NCI-H446 treated with DMSO at 0.1 percent for 48 hours (cell line): Measurements from ENCODE around the gene FADS6.

Experiments used
- DNase-seq: peaks from one replicate; lab custom pipeline; 2025; lab: John Stamatoyannopoulos, UW

Gene FADS6

GRCh38 chr17:74892974-74893911 is at the start of gene FADS6:
Gene FADS6, minus strand, starts transcription at chr17:74893633. Its CDS starts 38 bp downstream, at chr17:74893595.
- no peak for DNase-seq

- DNase-seq, result no peak
These were observed 47.8 kb upstream of the FADS6 start for GRCh38 chr17:74941128-74941725.

- DNase-seq, result no peak
These were observed 46.1 kb upstream of the FADS6 start for GRCh38 chr17:74939534-74939933.

GRCh38 chr17:74938194-74938950 is 44.9 kb upstream of the FADS6 start:
- no peak for DNase-seq

GRCh38 chr17:74937064-74938051 is 43.9 kb upstream of the FADS6 start:
- no peak for DNase-seq

GRCh38 chr17:74936470-74936799 is 43.0 kb upstream of the FADS6 start:
- DNase-seq, result no peak

- DNase-seq, result no peak
These were observed 42.4 kb upstream of the FADS6 start, which contains the start of gene OTOP3 for GRCh38 chr17:74935585-74936469. Gene OTOP3, plus strand, starts transcription at chr17:74935898. Its CDS starts 24 bp downstream, at chr17:74935922.

GRCh38 chr17:74935048-74935447 is 41.6 kb upstream of the FADS6 start:
- no peak for DNase-seq

- no peak for DNase-seq
These were observed 37.2 kb upstream of the FADS6 start for GRCh38 chr17:74930535-74931036.

- DNase-seq, result no peak
These were observed 35.4 kb upstream of the FADS6 start for GRCh38 chr17:74928786-74929185.

- DNase-seq, result no peak
These were observed 31.8 kb upstream of the FADS6 start for GRCh38 chr17:74925242-74925641.

- no peak for DNase-seq
These were observed 31.0 kb upstream of the FADS6 start, which contains the start of gene OTOP2 for GRCh38 chr17:74924250-74924948. Gene OTOP2, plus strand, starts transcription at chr17:74924273. Its CDS starts 360 bp downstream, at chr17:74924633.

GRCh38 chr17:74923538-74924249 is 30.3 kb upstream of the FADS6 start:
- DNase-seq, result peak; percentile 9

GRCh38 chr17:74922694-74923537 is 29.5 kb upstream of the FADS6 start, which contains the start of gene USH1G:
Gene USH1G, minus strand, starts transcription at chr17:74923255. Its CDS starts 182 bp downstream, at chr17:74923073.
- DNase-seq, result no peak

GRCh38 chr17:74922172-74922571 is 28.7 kb upstream of the FADS6 start:
- DNase-seq, result no peak

- DNase-seq, result no peak
These were observed 28.3 kb upstream of the FADS6 start for GRCh38 chr17:74921769-74922168.

- DNase-seq, result no peak
These were observed 27.7 kb upstream of the FADS6 start for GRCh38 chr17:74921026-74921681.
